ENCODE results near the gene RAD51AP1.
"Not testable (repeated sequence)": the region's sequence is repeated elsewhere in the genome, so short reads cannot be mapped to it uniquely, and the experiment has no call there.

GRCh38 chr12:4523443-4523842 is 15.2 kb upstream of the RAD51AP1 start:
- not testable (repeated sequence) for TF ChIP-seq E2F5 (CRISPR knock-in tag; IDR thresholded peaks at IDR 0.05); CTCF (IDR thresholded peaks at IDR 0.05); ELF4 (CRISPR knock-in tag; IDR thresholded peaks at IDR 0.05; ENCODE audit: low read depth); FOXJ3 (CRISPR knock-in tag; IDR thresholded peaks at IDR 0.05; ENCODE audit: borderline replicate concordance); SMAD3 (CRISPR knock-in tag; IDR thresholded peaks at IDR 0.05; ENCODE audit: borderline replicate concordance); ZNF416 (CRISPR knock-in tag; IDR thresholded peaks at IDR 0.05); USF2 (CRISPR knock-in tag; IDR thresholded peaks at IDR 0.05)
